Gastrocnemius medialis (tissue), 4 donors: ENCODE results near the gene LMAN2. TPM values are rescaled to one million over a fixed set of nuclear protein-coding genes. Genes with fewer than 3 reads are reported as not detected.

Source experiments
- ATAC-seq, 2 donors: fragments of 150-250 bp; one replicate each; pipeline ENCODE4 v1.9.1; 2016
- DNase-seq, 2 donors: peaks; one replicate each; pipeline ENCODE4 v3.0.0-alpha.2; 2019
- H3K27ac ChIP-seq, 4 donors: fragments of 200-600 bp; sonication (generic); 1 replicate in 1 of 4; 2 replicates in 3 of 4; pipeline ENCODE4 v1.5.1; 2016 to 2018; ENCODE audit warnings: mild to moderate bottlenecking in 2 of 4, moderate library complexity in 1 of 4
- H3K27me3 ChIP-seq, 3 donors: fragments of 200-600 bp; sonication (generic) in 2 of 3; 1 replicate in 1 of 3; 2 replicates in 2 of 3; pipeline versions ENCODE4 v1.5.1 to v1.6.0; 2016 to 2019; ENCODE audit warnings: mild to moderate bottlenecking in 1 of 3, moderate library complexity in 1 of 3
- H3K36me3 ChIP-seq, 2 donors: fragments of 200-600 bp; sonication (generic) in 1 of 2; one replicate each; pipeline ENCODE4 v1.5.1; 2017 to 2018
- H3K4me1 ChIP-seq, 2 donors: fragments of 200-600 bp; sonication (generic) in 1 of 2; one replicate each; pipeline ENCODE4 v1.5.1; 2016 to 2017; ENCODE audit warnings: mild to moderate bottlenecking in 2 of 2
- H3K4me3 ChIP-seq, 4 donors: fragments of 200-600 bp; sonication (generic) in 3 of 4; 1 replicate in 1 of 4; 2 replicates in 3 of 4; pipeline ENCODE4 v1.5.1; 2016 to 2019; ENCODE audit warnings: mild to moderate bottlenecking in 2 of 4
- H3K9me3 ChIP-seq, 3 donors: fragments of 200-600 bp; sonication (generic) in 2 of 3; 1 replicate in 1 of 3; 2 replicates in 2 of 3; pipeline ENCODE4 v1.5.1; 2016 to 2019
- CTCF ChIP-seq, 5 experiments: fragments of 450-650 bp in 3 of 5; fragments of 200-600 bp in 2 of 5; sonication (generic) in 2 of 5; IDR thresholded peaks in 4 of 5; conservative IDR thresholded peaks in 1 of 5; 1 replicate in 4 of 5; 2 replicates in 1 of 5; pipeline ENCODE4 v1.5.1; 2016 to 2019; ENCODE audit warnings: antibody characterized with exemption in 5 of 5, mild to moderate bottlenecking in 3 of 5, moderate library complexity in 3 of 5
- POLR2A ChIP-seq, 2 donors: fragments of 450-650 bp; IDR thresholded peaks; one replicate each; pipeline ENCODE4 v1.6.1; 2017; ENCODE audit warnings: antibody characterized with exemption in 2 of 2, mild to moderate bottlenecking in 2 of 2, moderate library complexity in 2 of 2
- in situ Hi-C, 4 donors: fragments of 200-750 bp; cut with MboI; loops; one replicate each; pipeline versions ENCODE4 v1.15.0 to v1.8.0; 2017; ENCODE audit warnings: low sequenced_read_pairs in 4 of 4
- intact Hi-C: fragments of 100-400 bp; cut with DNase I; formaldehyde crosslinking; loops from one replicate; pipeline ENCODE4 v1.15.1; 2023; ENCODE audit warnings: low total_unique reads
- total RNA-seq, 4 donors: library from RNA; depleted of rRNA; stranded (reverse); fragments of >200 nt; gene quantifications; one replicate each; pipeline versions ENCODE4 v1.1.0 to v1.2.3, GENCODE V29; 2016

LMAN2 gene
- total RNA-seq, 4 donors from 2014 or later = 70.2 to 109 (median 86.6) TPM

DNA sequence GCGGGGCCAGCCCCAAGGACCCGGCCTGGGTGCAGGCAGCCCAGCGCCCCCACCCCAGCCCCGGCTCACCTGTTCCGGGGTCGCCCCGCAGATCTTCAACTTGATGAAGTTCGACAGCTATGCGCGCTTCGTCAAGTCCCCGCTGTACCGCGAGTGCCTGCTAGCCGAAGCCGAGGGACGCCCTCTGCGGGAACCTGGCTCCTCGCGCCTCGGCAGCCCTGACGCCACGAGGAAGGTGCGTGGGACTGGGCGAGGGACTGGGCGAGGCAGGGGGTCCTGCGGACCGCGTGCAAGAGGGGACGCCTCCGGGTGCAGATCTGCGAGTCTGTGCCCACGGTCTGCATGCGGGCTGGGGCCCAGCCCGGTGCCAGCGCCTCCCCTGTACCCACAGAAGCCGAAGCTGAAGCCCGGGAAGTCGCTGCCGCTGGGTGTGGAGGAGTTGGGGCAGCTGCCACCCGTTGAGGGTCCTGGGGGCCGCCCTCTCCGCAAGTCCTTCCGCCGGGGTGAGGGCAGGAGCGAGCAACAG lies 15.9 kb upstream of the LMAN2 start:
- intact Hi-C loops (loop anchor here (5.0 kb wide), 1 partner anchor 55 kb away; the partner anchor contains the start of gene MXD3), in situ Hi-C loops (no loop called here)
- peak; percentile 13 to 16 for ATAC-seq

GRCh38 chr5:177366528-177367322 lies 15.3 kb upstream of the LMAN2 start:
- TF ChIP-seq POLR2A (IDR thresholded peaks at IDR 0.05) (peak; percentile 31 to 42), CTCF (IDR thresholded peaks at IDR 0.05 in 4 of 5, conservative IDR thresholded peaks at IDR 0.05 in 1 of 5) (no peak)
- intact Hi-C loops (loop anchor here (5.0 kb wide), 1 partner anchor 54 kb away; the partner anchor contains the start of gene MXD3), in situ Hi-C loops (no loop called here)
- H3K27me3 ChIP-seq = no peaks in the 10 kb centered on the region
- peaks cover 32 to 52% of the 10 kb centered on the region in 2 donors for H3K4me1 ChIP-seq
- peak; percentile 73 to 78 for ATAC-seq
- peak overlapping the region; percentile 63 to 85 (median 74) for H3K4me3 ChIP-seq
- no peaks in the 10 kb centered on the region for H3K9me3 ChIP-seq
- no peaks in the 10 kb centered on the region for H3K36me3 ChIP-seq
- peak overlapping the region; percentile 92 to 93 (median 92) for H3K27ac ChIP-seq
- peak; percentile 85 to 90 for DNase-seq

More for the DNA sequence above, 15.9 kb upstream of the LMAN2 start:
- no peak for DNase-seq
- no peaks in the 10 kb centered on the region for H3K36me3 ChIP-seq
- H3K4me3 ChIP-seq = peak overlapping the region; percentile 63 to 85 (median 74)
- no peak for TF ChIP-seq POLR2A (IDR thresholded peaks at IDR 0.05)
- no peak for TF ChIP-seq CTCF (IDR thresholded peaks at IDR 0.05 in 4 of 5, conservative IDR thresholded peaks at IDR 0.05 in 1 of 5)
- H3K27ac ChIP-seq = peak overlapping the region; percentile 92 to 93 (median 92)
- H3K27me3 ChIP-seq = no peaks in the 10 kb centered on the region
- H3K4me1 ChIP-seq = peaks cover 39 to 52% of the 10 kb centered on the region in 2 donors
- no peaks in the 10 kb centered on the region for H3K9me3 ChIP-seq

DNA sequence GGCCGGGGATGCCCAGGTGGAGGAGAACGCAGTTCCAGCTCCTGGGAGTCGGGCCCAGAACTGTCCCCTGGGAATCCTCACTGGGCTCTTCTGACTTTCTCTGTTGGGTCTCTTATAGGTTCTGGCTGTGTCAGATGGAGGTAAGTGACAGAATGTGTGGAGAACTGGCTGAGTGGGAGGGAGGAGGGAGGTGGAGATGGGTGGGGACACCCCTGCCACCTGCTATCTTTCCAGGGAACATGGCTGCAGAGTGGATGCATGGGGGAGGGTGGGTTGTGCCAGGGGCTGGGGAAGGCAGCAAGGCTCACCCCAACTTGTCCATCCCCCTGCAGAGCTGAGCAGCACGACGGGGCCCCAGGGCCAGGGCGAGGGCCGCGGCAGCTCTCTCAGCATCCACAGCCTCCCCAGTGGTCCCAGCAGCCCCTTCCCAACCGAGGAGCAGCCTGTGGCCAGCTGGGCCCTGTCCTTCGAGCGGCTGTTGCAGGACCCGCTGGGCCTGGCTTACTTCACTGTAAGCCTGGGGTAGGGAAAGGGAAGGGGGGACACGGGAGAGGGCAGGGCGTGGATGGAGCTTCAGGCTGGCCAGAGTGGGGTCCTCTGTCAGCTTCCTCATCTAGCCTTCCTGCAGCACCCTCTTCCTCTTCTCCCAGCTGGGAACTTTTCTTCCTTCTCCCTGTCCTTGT lies 14.5 kb upstream of the LMAN2 start:
- no peaks in the 10 kb centered on the region for H3K36me3 ChIP-seq
- intact Hi-C loops = loop anchor here (5.0 kb wide), 1 partner anchor 54 kb away; the partner anchor contains the start of gene MXD3
- no peak for TF ChIP-seq CTCF (IDR thresholded peaks at IDR 0.05 in 4 of 5, conservative IDR thresholded peaks at IDR 0.05 in 1 of 5)
- no peak for TF ChIP-seq POLR2A (IDR thresholded peaks at IDR 0.05)
- DNase-seq (no peak), ATAC-seq (no peak)
- no peaks in the 10 kb centered on the region for H3K9me3 ChIP-seq
- in situ Hi-C loops = no loop called here
- H3K4me3 ChIP-seq = peak overlapping the region in 2 of 4 donors; percentile 68 to 85
- H3K27me3 ChIP-seq = no peaks in the 10 kb centered on the region
- H3K27ac ChIP-seq = peak overlapping the region; percentile 92 to 93 (median 92)
- peaks cover 27 to 46% of the 10 kb centered on the region in 2 donors for H3K4me1 ChIP-seq

DNA sequence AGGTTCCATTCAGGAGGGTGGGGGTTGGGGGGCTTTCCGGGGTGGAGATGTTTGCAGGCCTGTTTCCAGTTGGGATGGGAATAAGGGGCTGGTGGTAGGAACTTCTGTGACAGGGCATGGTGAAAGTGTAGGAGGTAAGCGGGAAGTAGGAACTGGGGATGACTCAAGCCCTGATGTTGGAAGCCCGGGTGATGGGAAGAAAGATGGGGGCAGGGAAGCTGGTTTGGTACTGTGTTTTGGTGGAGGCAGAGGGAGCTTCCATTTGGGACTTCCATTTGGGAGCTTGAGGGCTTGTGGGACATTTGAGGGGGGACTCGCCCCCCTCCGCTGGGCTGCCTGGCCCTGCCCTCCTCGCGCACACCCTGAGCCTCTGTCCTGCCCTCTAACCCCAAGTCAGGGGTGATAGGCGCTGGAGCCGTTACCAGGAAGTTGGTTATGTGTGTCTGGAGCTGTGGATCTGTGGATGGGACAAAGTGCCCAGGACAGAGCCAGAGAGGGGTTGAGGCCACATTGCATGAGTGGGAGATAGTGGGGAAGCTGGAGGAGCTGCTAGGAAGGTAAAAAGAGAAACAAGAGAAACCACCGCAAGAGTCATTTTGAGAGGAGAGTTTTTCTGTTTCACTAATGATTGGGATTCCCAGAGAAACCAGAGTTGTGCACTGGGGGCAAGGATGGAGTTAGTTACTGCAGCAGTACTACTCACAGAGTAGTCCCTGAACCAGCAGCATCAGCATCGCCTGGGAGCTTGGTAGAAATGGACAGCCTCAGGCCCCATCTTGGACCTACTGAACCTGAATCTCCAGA lies 12.9 kb upstream of the LMAN2 start:
- no peak overlapping the region for H3K4me3 ChIP-seq
- H3K27me3 ChIP-seq = no peaks in the 10 kb centered on the region
- ATAC-seq (no peak), DNase-seq (no peak)
- no peaks in the 10 kb centered on the region for H3K36me3 ChIP-seq
- H3K27ac ChIP-seq = no peak overlapping the region
- H3K4me1 ChIP-seq = peaks cover 16 to 36% of the 10 kb centered on the region in 2 donors
- intact Hi-C loops (no loop called here), in situ Hi-C loops (no loop called here)
- TF ChIP-seq CTCF (IDR thresholded peaks at IDR 0.05 in 4 of 5, conservative IDR thresholded peaks at IDR 0.05 in 1 of 5) (no peak), POLR2A (IDR thresholded peaks at IDR 0.05) (no peak)
- no peaks in the 10 kb centered on the region for H3K9me3 ChIP-seq
